GM13976 (cell line): ENCODE measurements around the gene NEUROD4.

Source experiments
- DNase-seq: peaks from one replicate; pipeline ENCODE4 v3.0.0; 2012; ENCODE audit warnings: low spot score
- in situ Hi-C: fragments of 300-500 bp; cut with MboI; formaldehyde crosslinking; loops from one replicate; pipeline ENCODE4 v1.12.0; 2022; ENCODE audit warnings: low sequenced_read_pairs, mixed read lengths, inconsistent platforms; ENCODE audit not compliant: unreplicated experiment
- TF ChIP-seq, protein P1 (sequence below): IDR thresholded peaks from 2 replicates; pipeline ENCODE4 v1.5.1; 2012; ENCODE audit warnings: borderline replicate concordance, mild to moderate bottlenecking; ENCODE audit not compliant: insufficient read depth; ENCODE audit errors: extremely low read depth, missing control alignments, control extremely low read depth

NEUROD4 gene

DNA sequence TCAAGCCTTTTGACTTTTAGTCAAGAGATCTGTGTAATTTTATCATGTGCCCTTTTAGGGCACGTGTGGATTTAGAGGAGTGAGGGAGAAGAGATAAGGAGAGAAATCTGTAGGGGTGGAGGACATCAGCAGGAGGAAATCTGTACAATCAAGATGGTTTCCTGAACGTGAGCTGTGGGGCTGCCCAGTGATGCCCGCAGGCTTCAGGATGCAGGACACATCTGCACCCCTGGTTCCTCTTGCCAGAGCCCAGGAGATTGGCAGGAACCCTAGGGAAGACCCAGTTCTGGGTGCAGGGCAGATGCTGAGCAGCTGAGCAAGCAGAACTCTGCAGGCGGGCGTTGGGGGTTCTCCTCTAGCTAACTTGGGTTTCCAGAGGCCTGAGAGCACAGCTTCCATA lies 23.6 kb upstream of the NEUROD4 start:
- in situ Hi-C loops = no loop called here
- no peak for DNase-seq
- TF ChIP-seq, protein P1, sequence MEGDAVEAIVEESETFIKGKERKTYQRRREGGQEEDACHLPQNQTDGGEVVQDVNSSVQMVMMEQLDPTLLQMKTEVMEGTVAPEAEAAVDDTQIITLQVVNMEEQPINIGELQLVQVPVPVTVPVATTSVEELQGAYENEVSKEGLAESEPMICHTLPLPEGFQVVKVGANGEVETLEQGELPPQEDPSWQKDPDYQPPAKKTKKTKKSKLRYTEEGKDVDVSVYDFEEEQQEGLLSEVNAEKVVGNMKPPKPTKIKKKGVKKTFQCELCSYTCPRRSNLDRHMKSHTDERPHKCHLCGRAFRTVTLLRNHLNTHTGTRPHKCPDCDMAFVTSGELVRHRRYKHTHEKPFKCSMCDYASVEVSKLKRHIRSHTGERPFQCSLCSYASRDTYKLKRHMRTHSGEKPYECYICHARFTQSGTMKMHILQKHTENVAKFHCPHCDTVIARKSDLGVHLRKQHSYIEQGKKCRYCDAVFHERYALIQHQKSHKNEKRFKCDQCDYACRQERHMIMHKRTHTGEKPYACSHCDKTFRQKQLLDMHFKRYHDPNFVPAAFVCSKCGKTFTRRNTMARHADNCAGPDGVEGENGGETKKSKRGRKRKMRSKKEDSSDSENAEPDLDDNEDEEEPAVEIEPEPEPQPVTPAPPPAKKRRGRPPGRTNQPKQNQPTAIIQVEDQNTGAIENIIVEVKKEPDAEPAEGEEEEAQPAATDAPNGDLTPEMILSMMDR = no peak

- no peak for DNase-seq
- TF ChIP-seq, protein P1 = no peak
- in situ Hi-C loops = no loop called here
Measured at GRCh38 chr12:54997929-54998522, 21.7 kb upstream of the NEUROD4 start.

DNA sequence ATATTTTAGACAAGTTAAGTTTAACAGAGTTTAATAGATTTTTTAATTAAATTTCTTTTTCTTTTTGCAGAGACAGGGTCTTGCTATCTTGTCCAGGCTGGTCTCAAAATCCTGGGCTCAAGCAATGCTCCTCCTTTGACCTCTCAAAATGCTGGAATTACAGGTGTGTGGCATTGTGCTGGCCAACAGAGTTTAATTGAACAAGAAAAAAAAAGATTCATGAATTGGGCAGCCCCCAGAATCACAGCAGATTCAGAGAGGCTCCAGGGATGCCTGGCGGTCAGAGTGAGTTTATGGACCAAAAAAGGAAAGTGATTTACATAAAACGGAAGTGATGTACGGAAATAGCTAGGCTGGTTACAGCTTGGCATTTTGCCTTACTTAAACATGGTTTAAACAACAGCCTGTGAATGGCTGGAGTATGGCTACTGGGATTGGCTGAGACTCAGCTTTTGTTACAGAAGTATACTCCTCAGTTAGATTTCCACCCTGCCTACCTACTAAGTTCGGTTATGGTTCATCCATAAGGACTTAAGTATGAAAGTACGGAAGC lies 20.7 kb upstream of the NEUROD4 start:
- in situ Hi-C loops = no loop called here
- DNase-seq = no peak
- TF ChIP-seq, protein P1 = no peak

- TF ChIP-seq, protein P1 = no peak
- no peak for DNase-seq
- in situ Hi-C loops = no loop called here
Measured at GRCh38 chr12:55001198-55001868, 18.4 kb upstream of the NEUROD4 start.

GRCh38 chr12:55002355-55002754 lies 17.4 kb upstream of the NEUROD4 start:
- TF ChIP-seq, protein P1 = no peak
- in situ Hi-C loops = no loop called here
- no peak for DNase-seq

GRCh38 chr12:55008944-55009585 lies 10.7 kb upstream of the NEUROD4 start:
- in situ Hi-C loops = no loop called here
- no peak for DNase-seq

More at GRCh38 chr12:55008944-55009585, 10.7 kb upstream of the NEUROD4 start:
- TF ChIP-seq, protein P1 = no peak
